SK-N-MC (cell line): ENCODE data around the gene LRFN2.

Source experiments
- DNase-seq: peaks from one replicate; pipeline ENCODE4 v3.0.0-alpha.2; 2011; ENCODE audit warnings: low read depth, low spot score
- H3K27ac ChIP-seq: fragments of 200-600 bp; sonication (generic); 2 replicates; pipeline ENCODE4 v1.5.1; 2016; ENCODE audit warnings: mixed run types
- H3K36me3 ChIP-seq: fragments of 200-600 bp; sonication (generic); 2 replicates; pipeline ENCODE4 v1.6.1; 2017; ENCODE audit warnings: antibody characterized with exemption, low read length, mixed read lengths; ENCODE audit not compliant: insufficient read depth
- H3K4me3 ChIP-seq: fragments of 200-600 bp; sonication (generic); 2 replicates; pipeline ENCODE4 v1.5.1; 2016
- H3K9ac ChIP-seq: fragments of 200-600 bp; sonication (generic); 2 replicates; pipeline ENCODE4 v1.8.0; 2017; ENCODE audit warnings: mixed run types, mixed read lengths; ENCODE audit not compliant: insufficient read length
- H3K9me3 ChIP-seq: fragments of 200-600 bp; sonication (generic); 2 replicates; pipeline ENCODE4 v1.6.1; 2017; ENCODE audit warnings: low read depth, mild to moderate bottlenecking, antibody characterized with exemption, low read length, moderate library complexity, mixed read lengths
- EZH2 ChIP-seq: fragments of 200-600 bp; sonication (generic); IDR thresholded peaks from one replicate; pipeline ENCODE4 v1.6.1; 2017; ENCODE audit warnings: antibody characterized with exemption
- FOXP2 ChIP-seq: optimal IDR thresholded peaks from 2 replicates; pipeline ENCODE3; 2011; ENCODE audit warnings: mild to moderate bottlenecking, moderate library complexity; ENCODE audit not compliant: insufficient read depth; ENCODE audit errors: extremely low read length, control extremely low read depth
- POLR2AphosphoS5 ChIP-seq: IDR thresholded peaks from 2 replicates; pipeline ENCODE4 v1.6.1; 2012; ENCODE audit warnings: mild to moderate bottlenecking, low read depth, low read length, borderline replicate concordance

The LRFN2 gene

DNA sequence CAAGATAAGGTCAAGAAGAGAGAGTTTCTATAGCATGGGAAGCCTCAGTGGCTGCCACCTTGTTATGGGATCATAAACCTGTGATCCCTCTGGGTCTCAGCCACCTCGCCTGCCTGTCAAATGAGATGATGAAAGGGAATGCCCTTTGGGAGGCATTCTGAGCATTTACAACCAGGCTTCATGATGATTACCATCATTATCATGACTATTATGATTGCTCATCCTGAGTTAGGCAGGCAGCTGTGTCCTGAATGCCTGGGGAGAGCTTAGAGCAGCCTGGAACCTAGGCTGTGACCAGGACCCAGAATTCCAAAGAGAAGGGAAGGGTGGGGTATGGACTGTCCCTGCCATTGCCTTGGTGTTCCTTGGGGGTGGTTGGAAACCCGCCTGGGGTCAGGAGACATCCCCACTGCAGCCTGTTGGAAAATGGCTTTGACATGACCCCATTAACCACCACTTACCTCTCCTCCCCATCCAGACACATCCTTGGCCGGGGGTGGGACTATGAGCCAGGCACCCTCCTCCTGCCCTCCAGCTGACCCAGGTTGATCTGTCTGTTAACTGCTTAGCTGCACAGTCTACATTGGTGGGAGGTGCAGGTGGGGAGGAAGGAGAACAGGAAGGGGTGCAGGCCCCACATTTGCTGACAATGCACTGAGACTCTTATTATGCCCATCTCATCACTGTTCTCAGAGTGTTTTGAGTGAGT is 51.9 kb downstream of the LRFN2 start:
- no peaks in the 10 kb centered on the region for H3K9me3 ChIP-seq
- no peak overlapping the region for H3K9ac ChIP-seq
- no peak overlapping the region for H3K27ac ChIP-seq
- H3K4me3 ChIP-seq = no peak overlapping the region
- TF ChIP-seq EZH2 = no peak
- no peak for TF ChIP-seq FOXP2
- no peak for TF ChIP-seq POLR2AphosphoS5
- no peak for DNase-seq
- no peaks in the 10 kb centered on the region for H3K36me3 ChIP-seq

DNA sequence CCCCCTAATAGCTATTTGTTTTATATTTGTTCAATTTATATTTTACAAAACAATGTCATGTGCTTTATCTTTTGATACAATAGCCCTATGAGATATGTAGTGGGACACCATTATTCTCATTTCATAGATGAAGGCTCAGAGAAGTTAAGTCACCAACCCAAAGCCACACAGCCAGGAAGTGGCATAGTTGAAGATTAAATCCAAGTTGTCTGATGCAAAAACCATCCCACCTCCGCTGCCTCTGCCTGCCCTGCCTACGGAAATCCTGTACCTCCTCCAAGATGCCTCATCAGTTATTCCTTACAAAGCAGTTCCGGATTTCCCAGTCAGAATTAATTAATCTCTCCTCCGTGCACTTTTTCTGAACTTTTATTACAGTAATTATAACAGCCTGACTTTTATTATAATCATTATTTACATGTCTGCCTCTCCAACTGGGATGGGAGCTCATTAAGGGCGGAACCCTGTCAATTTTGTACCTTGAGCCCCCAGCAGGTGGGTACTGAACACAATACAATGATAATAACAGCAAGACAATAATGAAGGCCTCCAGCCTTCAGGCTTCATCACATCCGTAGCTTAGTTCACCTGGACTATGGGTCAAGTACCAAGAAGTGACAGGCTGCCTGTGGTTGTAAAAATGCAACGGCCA is 54.7 kb downstream of the LRFN2 start:
- no peak overlapping the region for H3K4me3 ChIP-seq
- H3K9me3 ChIP-seq = no peaks in the 10 kb centered on the region
- no peak overlapping the region for H3K9ac ChIP-seq
- H3K27ac ChIP-seq = no peak overlapping the region
- TF ChIP-seq FOXP2 (no peak), EZH2 (no peak), POLR2AphosphoS5 (no peak)
- no peaks in the 10 kb centered on the region for H3K36me3 ChIP-seq
- no peak for DNase-seq

DNA sequence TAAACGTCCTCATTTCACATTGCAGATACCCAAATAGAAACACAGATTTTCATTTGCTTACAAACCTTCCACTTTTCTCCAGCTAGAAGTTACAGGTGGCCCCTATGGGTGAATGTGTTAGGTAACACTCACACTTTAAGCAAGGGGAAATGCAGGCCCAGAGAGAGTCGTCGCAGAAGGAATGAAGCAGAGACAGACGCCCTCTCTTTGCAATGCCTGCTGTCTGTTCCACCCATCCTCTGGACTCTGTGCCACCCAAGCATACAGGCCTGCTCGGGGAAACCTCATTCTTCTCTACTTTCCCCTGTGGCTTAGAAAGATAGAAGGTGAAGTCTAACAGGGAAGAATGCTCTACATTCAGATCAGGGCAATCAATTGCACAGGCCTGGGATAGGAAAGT is 57.2 kb downstream of the LRFN2 start:
- TF ChIP-seq FOXP2 (no peak), EZH2 (no peak), POLR2AphosphoS5 (no peak)
- no peaks in the 10 kb centered on the region for H3K36me3 ChIP-seq
- H3K4me3 ChIP-seq = no peak overlapping the region
- H3K27ac ChIP-seq = no peak overlapping the region
- no peak overlapping the region for H3K9ac ChIP-seq
- no peaks in the 10 kb centered on the region for H3K9me3 ChIP-seq
- no peak for DNase-seq

DNA sequence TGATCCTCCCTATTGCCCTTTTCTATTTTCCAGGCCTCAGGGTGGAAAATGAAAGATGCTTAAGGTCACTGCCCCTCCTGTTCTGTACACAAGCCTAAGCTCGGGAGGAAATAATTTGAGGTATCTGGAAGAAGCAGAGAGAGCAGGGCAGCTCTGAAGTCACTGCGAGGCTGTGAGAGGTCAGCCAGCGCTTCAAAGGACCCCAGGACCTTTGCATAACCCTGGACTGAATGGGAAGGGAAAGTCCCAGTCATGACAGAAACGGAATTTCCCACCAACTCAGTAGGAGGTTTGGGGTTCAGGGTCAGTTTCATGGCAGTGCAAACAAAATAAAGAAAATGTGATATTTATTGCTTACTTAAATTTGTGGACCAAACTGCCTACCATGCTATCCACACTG is 58.1 kb downstream of the LRFN2 start:
- Histone ChIP-seq H3K36me3 (no peaks in the 10 kb centered on the region), H3K4me3 (no peak overlapping the region), H3K9me3 (no peaks in the 10 kb centered on the region), H3K27ac (no peak overlapping the region), H3K9ac (no peak overlapping the region)
- no peak for DNase-seq
- no peak for TF ChIP-seq FOXP2
- TF ChIP-seq POLR2AphosphoS5 = no peak
- no peak for TF ChIP-seq EZH2

- no peaks in the 10 kb centered on the region for H3K36me3 ChIP-seq
- H3K9me3 ChIP-seq = no peaks in the 10 kb centered on the region
- no peak for TF ChIP-seq EZH2
- TF ChIP-seq FOXP2 = no peak
- no peak for TF ChIP-seq POLR2AphosphoS5
- H3K9ac ChIP-seq = no peak overlapping the region
- DNase-seq = no peak
- H3K27ac ChIP-seq = no peak overlapping the region
- no peak overlapping the region for H3K4me3 ChIP-seq
Measured at GRCh38 chr6:40528051-40528450, 59.1 kb downstream of the LRFN2 start.

DNA sequence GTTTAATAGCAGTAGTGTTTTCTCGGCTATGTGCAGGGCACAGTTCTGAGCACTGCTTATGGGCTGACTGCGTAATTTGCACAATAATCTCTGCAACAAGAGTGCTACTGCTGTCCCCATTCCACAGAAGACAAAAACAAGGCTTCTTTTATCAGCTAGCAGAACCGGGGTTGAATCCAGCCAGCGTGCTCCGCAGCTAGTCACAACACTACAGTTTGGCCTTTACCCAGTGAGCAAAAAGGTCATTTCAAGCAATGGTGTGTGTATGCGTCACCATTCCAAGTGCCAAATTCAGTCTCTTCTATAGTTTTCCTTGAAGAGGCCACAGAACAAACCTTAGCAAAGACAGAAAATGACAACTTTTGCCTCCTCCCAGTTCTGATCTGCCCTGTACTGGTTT is 61.1 kb downstream of the LRFN2 start:
- H3K9me3 ChIP-seq = no peaks in the 10 kb centered on the region
- no peaks in the 10 kb centered on the region for H3K36me3 ChIP-seq
- no peak overlapping the region for H3K27ac ChIP-seq
- DNase-seq = no peak
- no peak overlapping the region for H3K9ac ChIP-seq
- H3K4me3 ChIP-seq = no peak overlapping the region
- TF ChIP-seq EZH2 = no peak
- no peak for TF ChIP-seq POLR2AphosphoS5
- TF ChIP-seq FOXP2 = no peak

DNA sequence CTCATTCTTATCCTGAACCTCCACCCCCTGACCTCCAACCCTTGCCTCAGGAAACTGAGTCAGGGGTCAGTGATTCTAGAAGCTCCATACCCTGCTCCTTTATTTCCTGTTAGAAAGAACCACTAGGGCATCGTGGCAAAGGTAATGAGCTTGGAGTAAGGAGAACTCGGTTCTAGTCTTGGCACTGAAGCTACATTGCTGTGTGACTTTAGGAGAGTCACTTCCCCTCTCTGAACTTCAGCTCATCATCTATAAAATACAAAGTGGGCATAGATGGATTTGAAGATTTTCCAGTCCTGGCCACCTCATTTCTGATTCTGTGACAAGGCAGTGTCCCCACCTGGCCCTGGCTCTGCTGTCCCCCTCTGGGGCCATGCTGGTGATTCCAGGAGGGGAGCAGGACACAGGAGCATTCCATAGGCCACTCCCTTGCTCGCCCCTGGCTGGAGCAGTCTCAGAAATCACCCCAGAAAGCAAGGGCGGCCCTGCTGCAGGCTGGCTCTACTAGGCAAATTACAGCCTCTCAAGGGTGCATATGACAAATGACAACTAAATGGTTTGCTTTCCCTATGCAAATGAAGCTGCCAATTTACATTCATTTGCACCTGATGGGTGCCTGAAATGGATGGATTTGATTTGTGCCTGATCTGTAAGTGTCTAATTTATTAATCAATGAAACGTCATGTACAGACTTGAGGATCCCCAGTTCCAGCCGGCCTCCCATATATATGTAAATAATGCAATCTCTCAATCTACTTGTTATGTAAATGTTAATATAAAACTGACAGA is 62.2 kb downstream of the LRFN2 start:
- Histone ChIP-seq H3K36me3 (no peaks in the 10 kb centered on the region), H3K4me3 (no peak overlapping the region), H3K9me3 (no peaks in the 10 kb centered on the region), H3K27ac (no peak overlapping the region), H3K9ac (no peak overlapping the region)
- TF ChIP-seq POLR2AphosphoS5 (no peak), EZH2 (no peak), FOXP2 (no peak)
- DNase-seq = no peak

DNA sequence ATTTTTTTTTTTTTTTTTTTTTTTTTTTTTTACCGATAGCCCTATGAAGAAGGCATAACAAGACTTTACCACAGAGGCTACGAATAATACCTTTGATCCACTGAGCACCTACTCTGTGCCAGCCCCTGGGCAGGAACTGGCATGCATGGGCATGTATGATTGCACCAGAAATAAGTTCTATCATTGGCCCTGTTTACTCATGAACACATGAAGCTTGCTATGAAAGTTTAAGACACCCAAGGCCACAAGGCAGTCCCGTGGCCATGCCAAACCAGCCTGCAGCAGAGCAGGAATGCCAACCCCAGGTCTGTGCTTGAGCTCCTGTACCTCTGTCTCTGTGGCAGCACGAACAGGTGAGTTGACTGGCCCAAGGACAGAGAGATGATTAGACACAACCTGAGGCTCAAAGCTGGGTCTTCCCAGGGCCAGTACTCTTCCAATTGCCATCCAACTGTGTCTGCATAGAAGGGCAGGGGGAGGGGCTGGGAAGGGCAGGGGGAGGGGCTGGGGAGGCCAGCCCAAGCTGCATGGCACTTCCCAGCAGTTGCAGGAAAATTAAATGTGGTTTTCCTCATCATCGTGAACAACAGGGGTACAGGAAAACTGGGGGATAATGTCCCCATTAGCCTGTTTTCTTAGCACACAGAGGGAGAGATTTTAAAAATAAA is 63.5 kb downstream of the LRFN2 start:
- DNase-seq = no peak
- H3K36me3 ChIP-seq = no peaks in the 10 kb centered on the region
- no peaks in the 10 kb centered on the region for H3K9me3 ChIP-seq
- no peak overlapping the region for H3K9ac ChIP-seq
- no peak overlapping the region for H3K4me3 ChIP-seq
- TF ChIP-seq FOXP2 = no peak
- no peak for TF ChIP-seq POLR2AphosphoS5
- TF ChIP-seq EZH2 = no peak
- no peak overlapping the region for H3K27ac ChIP-seq
